GM19455 (cell line): Measurements from ENCODE around the gene ANP32A.

Experiments
- ATAC-seq: cut with Tn5 transposase; IDR thresholded peaks from one replicate; pipeline ENCODE4 v1.9.1; 2021; ENCODE audit not compliant: unreplicated experiment

Gene ANP32A

DNA sequence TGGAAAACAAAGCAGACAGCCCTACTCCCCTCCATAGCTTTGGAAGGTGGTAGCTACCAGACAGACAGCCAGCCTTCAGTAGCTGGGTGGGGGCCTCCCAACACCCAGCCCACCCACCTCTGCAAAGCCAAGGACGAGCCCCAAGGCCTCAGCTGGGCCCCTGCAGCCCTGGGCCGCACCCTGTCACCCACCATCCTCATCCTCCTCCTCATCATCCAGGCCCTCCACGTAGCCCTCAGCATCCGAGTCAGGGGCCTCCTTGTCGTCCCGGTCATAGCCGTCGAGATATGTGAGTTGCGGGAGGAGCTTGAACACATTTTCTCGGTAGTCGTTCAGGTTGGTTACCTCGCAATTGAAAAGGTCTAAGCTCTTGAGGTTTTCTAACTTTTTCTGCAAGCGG is 36.5 kb downstream of the ANP32A start:
- ATAC-seq = no peak

- no peak for ATAC-seq
These were observed 37.3 kb downstream of the ANP32A start for GRCh38 chr15:68783226-68784058.

GRCh38 chr15:68782589-68783161 is 38.0 kb downstream of the ANP32A start:
- no peak for ATAC-seq

GRCh38 chr15:68781766-68782588 is 38.7 kb downstream of the ANP32A start:
- no peak for ATAC-seq

GRCh38 chr15:68781217-68781616 is 39.5 kb downstream of the ANP32A start:
- ATAC-seq = no peak

- ATAC-seq = no peak
These were observed 41.8 kb downstream of the ANP32A start for GRCh38 chr15:68778876-68779275.

DNA sequence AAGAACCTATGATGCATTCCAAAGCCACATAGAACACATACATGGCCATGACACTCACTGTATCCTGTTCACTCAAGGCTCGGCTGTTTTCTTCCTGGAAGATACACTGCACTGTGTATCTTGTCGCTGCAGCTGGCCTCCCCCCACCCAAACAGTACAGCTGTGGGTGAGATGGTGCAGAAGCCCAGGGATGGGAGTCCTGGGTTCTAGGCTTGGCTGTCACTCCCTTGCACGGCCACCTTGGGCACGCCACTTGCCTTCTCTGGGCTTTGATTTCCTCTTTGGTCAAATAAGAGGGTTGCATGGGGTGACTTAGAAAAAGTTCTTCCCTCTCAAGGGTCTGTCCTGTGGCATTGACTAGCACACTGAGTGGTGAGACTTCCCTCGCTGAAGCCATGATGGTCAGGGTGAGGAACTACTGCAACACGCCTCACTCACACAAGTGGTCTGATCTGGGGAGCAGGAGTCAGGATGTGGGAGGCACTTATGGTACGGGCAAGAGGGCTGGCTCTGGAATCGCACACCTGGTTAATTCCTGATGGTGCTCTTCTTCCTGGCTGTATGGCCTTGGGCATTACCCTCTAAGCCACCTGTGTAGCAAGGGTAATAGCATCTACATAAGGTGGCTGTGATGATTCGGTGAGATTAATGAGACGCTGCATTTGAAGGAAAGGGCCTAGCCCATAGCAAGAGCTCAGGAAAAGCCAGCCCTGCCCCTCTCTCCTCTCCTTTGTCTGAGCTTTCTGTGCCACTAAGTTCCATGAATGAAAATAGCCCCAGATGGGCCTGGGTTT is 44.0 kb downstream of the ANP32A start:
- ATAC-seq = no peak

DNA sequence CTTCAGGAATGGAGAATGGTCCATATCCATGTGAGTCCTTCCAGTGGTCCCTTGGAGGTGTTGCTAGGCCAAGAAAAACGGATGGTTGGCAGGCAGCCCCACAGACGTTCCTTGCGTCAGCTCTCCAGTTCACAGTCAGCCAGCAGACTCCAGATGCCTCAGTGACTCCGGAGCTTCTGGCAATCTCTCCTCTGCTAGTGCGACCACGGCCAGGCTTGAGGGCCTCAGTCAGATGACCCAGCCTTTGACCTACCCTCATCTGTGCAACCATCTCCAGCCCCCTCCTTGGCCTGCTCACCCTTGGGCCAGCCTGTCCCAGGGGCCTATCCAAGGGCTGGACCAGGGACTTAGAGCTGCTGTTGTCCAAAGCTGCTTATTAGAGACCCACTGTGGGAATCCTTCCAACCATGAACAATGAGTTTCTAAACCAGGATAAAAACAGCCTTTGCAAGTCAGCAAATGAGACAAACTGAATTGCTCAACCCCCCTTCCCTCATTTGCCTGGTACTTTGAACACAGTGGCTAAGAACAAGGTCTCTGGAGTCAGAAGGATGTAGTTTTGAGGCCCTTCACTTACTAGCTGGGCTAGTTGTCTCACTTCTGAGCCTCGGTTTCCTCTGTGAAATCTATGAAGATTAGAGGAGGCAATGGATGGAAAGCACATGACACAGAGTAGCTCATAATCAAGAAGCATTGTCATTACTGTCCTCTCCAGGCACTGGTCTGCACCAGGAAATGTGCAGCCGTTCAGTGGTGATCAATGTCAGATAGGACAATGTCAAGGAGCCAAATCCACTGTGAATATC is 44.8 kb downstream of the ANP32A start:
- no peak for ATAC-seq

GRCh38 chr15:68775236-68775577 is 45.5 kb downstream of the ANP32A start:
- no peak for ATAC-seq

DNA sequence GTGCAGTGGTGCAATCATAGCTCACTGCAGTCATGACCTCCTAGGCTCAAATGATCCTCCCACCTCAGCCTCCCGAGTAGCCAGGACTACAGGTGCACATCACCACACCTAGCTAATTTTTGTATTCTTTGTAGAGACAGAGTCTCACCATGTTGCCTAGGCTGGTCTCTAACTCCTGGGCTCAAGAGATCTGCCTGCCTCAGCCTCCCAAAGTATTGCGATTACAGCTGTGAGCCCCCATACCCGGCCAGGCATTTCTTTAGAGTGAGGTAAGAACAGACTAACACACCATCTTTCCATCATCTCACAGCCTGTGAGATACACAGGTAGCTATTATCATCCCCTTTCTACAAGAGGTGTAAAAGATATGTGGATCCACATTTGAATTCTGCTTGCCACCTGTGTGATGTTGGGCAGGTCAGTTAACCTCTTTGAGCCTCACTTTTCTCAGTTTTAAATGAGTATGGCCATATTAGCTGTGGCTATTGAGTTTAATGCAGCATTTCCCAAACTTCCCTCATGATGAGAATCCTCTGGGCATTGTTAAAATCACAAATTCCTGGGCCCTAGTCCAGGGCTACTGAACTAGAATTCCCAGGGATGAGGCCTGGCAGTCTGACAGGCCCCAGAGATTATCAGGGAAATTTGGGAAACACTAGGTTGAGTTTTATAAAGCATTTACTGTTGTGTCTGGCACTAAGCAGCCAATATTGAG is 46.0 kb downstream of the ANP32A start:
- ATAC-seq = no peak

- ATAC-seq = no peak
These were observed 46.6 kb downstream of the ANP32A start for GRCh38 chr15:68774120-68774519.

- ATAC-seq = no peak
These were observed 47.7 kb downstream of the ANP32A start for GRCh38 chr15:68773036-68773435.

DNA sequence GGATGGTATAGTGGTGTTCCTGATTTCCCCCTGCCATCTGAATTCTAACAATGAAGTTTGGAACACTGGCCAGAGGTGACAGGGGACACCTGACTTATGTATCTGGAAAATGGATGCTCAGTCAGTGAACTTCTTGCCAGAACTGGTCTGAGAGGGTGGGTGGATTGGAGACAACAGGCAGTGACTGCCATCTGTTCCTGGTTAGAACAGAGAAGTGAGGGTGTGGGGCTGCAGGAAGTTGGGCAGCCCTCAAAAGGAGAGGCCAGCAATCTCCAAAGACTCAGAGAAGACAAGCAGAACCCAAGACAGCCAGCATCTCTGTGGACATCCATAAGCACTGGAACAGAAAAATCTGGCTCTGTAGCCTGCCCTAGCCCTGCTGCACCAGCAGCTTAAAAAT is 50.5 kb downstream of the ANP32A start:
- no peak for ATAC-seq

DNA sequence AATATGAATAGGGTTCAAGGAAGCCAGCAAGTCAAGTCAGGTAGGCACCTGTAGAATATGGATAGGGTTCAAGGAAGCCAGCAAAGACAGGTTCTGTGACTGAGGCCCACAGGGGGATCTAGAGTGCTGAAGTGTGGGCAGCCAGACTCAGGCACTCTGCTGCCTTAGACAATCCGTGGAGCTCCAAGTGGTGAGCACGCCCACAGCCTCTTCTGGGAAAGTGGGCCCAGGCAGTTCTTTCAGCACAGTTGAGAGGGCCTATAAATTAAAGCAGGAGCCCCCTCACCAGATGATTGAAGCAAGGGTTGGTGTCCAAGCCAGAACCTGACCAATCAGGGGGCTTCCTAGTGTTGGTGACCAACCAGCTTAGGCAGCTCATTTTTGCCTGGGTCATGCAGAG is 51.0 kb downstream of the ANP32A start:
- ATAC-seq = no peak

- ATAC-seq = no peak
These were observed 52.4 kb downstream of the ANP32A start for GRCh38 chr15:68768321-68768720.

- ATAC-seq = no peak
These were observed 52.9 kb downstream of the ANP32A start for GRCh38 chr15:68767833-68768232.

DNA sequence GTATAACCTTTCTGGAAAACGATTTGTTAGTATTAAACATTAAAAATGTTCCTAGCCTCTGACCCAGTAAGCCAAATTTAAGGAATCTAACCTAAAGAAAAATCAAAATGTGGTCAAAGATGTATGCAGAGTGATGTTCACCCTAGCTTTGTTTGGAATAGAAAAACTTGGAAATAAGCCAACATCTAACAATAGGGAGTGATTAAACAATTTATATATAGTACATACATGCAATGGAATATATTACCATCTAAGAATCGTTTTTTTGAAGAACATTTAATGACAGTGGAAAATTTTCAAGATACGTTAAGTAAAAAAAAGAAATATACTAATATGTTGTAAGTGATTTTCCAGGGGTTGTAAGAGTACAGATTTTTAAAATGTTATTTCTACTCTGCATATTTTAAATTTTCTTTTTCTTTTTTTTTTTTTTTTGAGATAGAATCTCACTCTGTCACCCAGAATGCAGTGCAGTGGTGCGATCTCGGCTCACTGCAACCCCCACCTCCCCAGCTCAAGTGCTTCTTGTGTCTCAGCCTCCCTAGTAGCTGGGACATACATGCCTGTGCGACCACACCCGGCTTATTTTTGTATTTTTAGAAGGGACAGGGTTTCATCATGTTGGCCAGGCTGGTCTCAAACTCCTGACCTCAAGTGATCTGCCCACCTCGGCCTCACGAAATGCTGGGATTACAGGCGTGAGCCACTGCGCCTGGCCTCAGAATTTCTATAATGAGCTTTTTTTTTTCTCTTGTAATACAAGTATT is 54.9 kb downstream of the ANP32A start:
- no peak for ATAC-seq

DNA sequence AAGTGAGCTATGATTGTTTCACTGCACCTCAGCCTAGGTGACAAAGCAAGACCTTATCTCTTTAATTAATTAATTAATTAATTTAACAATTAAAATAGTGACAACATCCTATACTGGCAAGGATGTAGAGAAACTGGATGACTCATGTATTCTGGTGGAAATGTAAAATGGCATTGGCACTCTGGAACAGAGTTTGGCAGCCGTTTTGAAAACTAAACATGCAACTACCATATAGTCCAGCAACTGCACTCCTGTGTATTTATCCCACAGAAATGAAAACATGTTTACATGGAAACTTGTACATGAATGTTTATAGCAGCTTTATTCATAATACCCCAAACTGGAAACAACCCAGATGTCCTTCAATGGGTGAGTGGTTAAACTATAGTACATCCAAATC is 56.6 kb downstream of the ANP32A start:
- no peak for ATAC-seq

GRCh38 chr15:68763063-68763462 is 57.6 kb downstream of the ANP32A start:
- no peak for ATAC-seq
